GM18858 (cell line): ENCODE measurements around the gene SUSD1.
"Not testable (repeated sequence)": the region's sequence is repeated elsewhere in the genome, so short reads cannot be mapped to it uniquely, and the experiment has no call there.

Source experiments
- ATAC-seq: cut with Tn5 transposase; IDR thresholded peaks from one replicate; pipeline ENCODE4 v1.9.1; 2021; ENCODE audit not compliant: unreplicated experiment

The SUSD1 gene

GRCh38 chr9:112174222-112174964, 704 bp downstream of the SUSD1 start:
- ATAC-seq: peak; percentile 61

DNA sequence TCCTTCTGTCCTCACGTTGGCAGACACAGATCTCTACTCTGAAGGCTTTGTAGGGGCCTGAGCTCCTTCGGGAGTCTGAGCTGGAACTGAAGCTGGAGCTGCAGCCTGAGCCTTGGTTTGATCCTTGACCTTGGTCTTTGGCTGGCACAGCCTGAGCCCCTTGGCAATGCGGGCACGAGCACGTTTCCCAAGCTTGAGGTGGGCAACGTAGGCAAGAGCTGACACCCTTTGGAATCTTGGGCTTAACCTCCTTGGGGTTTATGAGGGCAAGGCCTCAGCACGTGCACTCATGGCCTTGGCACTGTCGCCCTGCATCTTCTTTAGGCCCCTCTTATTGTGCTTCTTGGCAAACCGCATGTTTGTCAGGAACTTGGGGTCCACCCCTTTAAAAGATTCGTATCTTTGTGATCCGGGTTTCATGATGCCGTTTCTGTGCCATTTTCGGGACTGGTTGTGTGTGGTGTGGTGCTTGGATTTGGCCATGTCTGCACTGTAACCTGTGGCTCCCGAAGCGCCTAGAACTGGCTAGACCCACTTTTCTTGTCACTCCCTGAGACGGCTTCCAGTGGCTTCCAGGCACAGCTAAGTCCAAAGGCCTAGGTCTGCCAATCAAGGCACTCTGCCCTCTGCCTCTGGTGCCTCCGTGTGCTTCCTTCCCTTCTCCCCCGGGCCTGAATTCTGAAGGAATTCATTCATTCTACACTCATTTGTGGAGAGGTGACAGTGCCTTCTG, 1.4 kb downstream of the SUSD1 start:
- no peak for ATAC-seq

DNA sequence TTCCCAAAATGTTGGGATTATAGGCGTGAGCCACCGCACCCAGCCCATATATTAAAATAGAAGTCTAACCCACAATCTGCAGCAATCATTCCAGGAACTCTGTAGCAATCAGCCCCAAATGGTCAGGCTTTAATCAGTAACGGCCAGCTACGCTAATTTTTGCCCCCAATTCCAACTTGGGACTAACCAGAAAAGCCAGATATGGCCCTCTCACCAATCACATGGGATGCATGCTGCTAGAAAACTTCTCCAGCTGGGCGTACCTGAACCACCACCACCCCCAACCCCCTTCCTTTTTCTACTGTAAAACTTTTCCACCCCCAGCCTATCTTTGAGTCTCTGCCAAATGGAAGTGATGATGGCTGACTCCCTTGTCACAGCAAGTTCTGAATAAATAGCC, 4.1 kb downstream of the SUSD1 start:
- ATAC-seq: no peak

- ATAC-seq: no peak
These were observed 4.9 kb downstream of the SUSD1 start for GRCh38 chr9:112170235-112170634.

- ATAC-seq: no peak
These were observed 5.7 kb downstream of the SUSD1 start for GRCh38 chr9:112169368-112169767.

- ATAC-seq: no peak
These were observed 6.9 kb downstream of the SUSD1 start for GRCh38 chr9:112168197-112168596.

DNA sequence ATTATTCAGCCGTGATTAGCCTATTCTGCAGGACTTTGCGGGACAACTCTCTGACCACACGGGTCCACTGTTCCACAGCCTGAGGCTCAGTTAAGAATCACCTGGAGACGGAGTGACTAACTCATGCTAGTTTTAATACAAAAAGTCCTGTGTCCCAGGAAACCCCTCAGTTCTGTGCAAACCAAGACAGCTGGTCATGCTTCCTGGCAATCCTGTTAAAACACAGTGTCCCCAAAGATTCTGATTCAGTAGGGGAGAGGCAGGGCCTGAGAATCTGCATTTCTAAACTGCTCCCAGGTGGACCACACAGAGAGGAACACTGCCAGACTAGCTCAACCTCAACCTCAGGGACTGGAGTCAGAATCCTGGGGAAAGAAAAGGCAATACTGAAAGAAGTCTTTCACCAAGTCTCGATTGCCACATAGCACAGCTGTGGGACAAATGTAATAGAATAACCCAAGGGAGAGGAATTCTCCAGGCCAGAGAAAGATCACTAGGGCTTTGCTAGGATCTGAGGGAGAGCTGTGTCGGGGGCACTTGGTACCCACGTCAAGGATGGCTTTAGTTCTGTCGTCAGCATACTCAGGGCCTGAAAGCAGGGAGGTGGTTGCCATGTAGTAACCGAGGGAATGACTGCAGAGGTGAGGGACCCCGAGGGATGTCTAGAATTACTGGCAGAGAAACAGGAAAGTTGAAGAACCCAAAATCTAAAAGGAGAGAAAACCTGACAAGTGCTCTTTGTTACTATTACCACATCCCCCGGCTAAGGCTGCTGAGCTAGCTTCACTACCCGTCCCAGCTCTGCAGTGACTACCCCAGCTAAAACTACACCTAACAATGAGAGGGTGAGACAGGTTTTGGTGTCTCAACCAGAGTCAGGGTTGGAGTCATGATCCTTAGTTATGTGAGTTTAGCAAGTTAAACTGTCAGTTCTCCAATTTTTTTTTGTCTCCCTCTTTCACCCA, 8.6 kb downstream of the SUSD1 start:
- ATAC-seq: no peak

- ATAC-seq: no peak
These were observed 12.3 kb downstream of the SUSD1 start for GRCh38 chr9:112162621-112163413.

DNA sequence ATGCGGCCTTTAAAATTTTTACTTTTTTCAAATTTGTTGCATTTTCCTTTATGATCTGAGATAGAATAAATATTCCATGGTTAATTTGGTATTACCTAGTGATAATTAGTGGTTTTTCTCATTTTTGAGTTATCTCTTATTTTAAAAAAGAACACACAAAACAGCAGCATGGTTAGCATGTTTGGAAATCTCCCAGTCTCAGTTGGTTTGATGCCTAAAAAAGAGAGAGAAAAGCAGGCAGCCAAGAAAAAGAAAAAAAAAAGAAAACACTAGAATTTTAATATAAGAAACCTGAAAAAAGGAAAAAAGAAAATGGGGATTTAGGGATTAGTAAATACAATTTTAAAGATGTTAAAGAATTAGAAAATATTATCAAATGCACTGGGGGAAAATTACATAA, 15.3 kb downstream of the SUSD1 start:
- no peak for ATAC-seq

DNA sequence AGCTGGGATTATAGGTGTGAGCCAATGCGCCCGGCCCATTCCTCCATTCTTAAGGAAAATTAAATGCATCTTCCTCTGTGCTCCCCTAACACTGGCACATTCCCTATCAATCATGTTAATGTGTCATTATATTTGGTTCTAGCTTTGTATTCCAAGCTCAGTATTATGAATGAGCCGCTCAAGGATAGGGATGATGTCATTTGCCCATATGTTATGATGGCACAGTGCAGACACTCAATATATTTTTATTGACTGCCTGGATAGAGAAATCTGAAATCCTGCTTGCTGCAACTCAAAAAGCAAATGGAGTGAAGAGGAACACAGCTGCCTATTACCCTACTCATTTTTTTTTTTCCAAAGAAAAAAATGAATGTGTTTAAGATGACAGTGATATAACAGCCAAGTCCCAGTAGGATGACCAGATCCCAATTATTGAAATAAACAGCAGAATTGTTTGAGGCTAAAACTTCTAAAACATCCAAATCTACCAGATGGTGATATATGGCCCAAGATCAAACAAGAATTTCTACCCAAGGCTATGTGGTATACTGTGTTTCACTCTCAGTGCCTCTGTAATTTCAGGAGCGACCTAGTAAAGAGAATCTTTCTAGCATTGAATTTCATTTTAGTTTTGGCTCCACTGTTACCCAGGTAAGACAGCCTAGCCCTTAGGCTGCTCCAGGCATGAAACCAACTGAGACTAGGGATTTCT, 16.3 kb downstream of the SUSD1 start:
- no peak for ATAC-seq

DNA sequence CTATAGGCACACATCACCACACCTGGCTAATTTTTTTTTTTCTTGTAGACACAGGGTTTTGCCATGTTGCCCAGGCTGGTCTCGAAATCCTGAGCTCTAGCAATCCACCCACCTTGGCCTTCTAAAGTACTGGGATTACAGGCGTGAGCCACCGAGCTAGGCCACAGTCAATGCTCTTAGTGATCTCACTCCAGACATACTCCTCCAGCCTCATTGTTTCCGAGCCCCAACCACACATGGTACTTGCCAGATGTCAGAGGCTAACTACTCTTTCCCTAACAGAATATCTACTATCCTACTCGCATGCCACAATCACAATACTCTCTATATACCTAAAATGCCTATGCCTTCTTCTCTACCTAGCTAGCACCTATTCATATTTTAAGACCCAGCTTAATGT, 17.1 kb downstream of the SUSD1 start:
- no peak for ATAC-seq

- no peak for ATAC-seq
These were observed 18.0 kb downstream of the SUSD1 start for GRCh38 chr9:112157087-112157486.

DNA sequence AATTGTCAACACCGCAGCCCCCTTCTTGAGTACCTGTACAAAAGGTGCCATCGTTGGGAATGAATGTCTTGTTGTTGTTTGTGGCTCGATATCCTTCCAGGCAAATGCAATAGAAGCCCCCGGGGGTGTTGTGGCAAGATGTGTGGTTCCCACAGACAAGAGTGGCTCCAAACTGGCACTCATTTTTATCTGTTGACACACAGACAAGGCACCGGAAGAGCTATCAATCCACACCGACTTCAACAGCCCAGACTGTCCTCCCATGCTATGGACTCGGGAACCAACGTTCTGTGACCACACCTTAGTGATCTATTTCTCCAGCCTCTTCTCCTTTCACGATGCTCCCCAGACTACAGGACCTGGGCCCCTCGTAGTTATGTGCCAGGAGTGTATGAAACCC, 25.9 kb downstream of the SUSD1 start:
- ATAC-seq: no peak

DNA sequence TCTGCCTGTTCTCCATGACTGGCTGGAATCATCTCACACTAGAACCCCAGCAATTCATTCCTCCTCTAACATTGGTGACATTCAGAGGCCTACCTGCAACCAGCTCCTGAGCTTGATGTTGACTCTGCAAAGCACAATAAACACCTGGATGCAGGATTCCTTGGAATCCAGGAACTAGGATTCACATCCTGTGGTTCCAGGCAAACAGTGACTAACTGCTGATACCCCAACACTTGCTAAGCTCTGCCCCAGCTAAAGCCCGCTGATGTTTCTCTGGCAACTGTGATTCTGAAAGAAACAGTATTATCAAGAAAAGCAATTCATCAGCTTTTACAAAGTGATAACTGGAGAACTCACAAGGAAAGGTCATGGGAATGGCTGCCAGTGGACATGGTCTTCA, 29.2 kb downstream of the SUSD1 start:
- ATAC-seq: no peak

GRCh38 chr9:112144807-112145206, 30.3 kb downstream of the SUSD1 start:
- ATAC-seq: no peak

GRCh38 chr9:112142420-112142819, 32.7 kb downstream of the SUSD1 start:
- no peak for ATAC-seq

DNA sequence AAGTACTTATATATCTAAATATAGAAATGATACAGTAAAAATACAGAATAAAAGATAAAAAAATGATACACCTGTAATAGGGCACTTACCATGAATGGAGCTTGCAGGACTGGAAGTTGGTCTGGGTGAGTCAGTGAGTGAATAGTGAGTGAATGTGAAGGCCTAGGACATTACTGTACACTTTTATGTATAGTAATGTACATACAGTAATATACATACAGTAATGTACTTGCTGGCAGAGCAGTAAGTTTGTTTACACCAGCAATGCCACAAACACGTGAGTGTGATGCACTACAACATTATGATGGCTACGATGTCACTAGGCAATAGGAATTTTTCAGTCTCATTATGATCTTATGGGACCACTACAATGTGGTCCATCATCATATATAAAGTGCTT, 34.2 kb downstream of the SUSD1 start:
- ATAC-seq: no peak

DNA sequence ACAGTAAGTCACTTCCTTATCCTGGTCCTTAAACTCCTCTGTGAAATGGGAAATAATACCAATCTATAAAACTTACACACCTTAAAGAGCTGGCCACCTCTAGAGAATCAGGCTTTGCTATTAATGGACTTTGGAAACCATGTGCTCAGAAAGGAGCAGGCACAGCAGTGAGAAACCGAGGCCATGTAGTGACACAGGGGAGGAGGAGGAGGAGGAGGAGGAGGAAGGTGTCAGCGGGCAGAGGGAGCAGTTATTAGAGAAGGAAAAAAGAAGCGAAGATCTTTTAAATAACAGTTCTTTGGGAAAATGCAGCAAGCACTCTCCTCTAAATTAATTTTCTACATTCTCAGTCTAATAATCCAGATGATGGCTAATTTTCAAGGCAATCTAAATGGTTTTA, 38.0 kb downstream of the SUSD1 start:
- ATAC-seq: no peak

DNA sequence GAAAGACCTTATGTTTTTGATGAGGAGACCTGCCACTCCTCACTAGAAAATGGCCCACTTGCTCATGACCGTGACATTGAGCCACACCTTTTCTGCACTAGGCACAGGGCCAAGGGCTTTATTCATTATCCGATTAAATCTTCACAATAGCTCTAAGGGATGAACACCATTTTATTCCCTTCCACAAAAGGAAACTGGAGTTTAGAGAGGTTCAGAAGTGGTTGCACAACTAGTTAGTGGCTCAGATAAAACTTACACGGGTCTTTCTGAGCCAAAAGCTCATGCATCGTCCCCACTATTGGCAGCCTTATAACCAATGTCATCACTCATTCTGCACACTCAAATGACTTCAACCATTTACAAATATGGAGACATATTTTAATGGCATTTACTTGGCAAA, 39.4 kb downstream of the SUSD1 start:
- ATAC-seq: no peak

- ATAC-seq: not testable (repeated sequence)
These were observed 41.3 kb downstream of the SUSD1 start for GRCh38 chr9:112133806-112134205.
